K562 (cell line): ENCODE data around the gene TSPAN13.

Experiments used
- CEBPB ChIP-seq: fragments of 450-650 bp; IDR thresholded peaks from 2 replicates; pipeline ENCODE4 v1.6.1; 2016; ENCODE audit warnings: missing genetic modification characterization, missing compliant biosample characterization
- FOXP1 ChIP-seq: sonication (generic); formaldehyde crosslinking; IDR thresholded peaks from 2 replicates; pipeline ENCODE4 v1.8.0; 2022; ENCODE audit warnings: mild to moderate bottlenecking, missing genetic modification reagents
- POLR2A ChIP-seq: fragments of 450-650 bp; conservative IDR thresholded peaks from 2 replicates; pipeline ENCODE4 v1.6.1; 2016

- TF ChIP-seq FOXP1 (CRISPR knock-in tag) (no peak), CEBPB (no peak), POLR2A (no peak)
Observed at GRCh38 chr7:16755397-16755796, 1.8 kb downstream of the TSPAN13 start.
